ENCODE measurements around the gene CRNKL1. TPM values are rescaled to one million over a fixed set of nuclear protein-coding genes. Genes with fewer than 3 reads are reported as not detected.

The CRNKL1 gene
- total RNA-seq, 2 experiments from 2014 or later = 13.9 to 20.0 TPM

DNA sequence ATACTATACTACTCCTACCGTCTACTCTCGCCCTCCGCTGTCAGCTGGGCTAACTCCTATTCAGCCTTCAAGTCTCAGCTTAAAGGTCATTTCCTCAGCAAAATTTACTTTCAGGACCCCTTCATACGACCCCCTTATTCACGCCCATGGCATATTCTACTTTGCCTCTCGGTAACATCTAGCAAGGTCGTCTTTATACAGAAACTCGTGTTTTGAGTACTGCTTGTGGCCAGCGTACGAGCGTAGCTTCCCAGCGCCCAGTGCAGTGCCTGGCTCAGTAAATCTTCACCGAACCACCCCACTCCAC, 546 bp downstream of the CRNKL1 start:
- POLR2A ChIA-PET = interaction anchor here (0.8 to 3.4 kb wide), 6 partner anchors 9 to 1545 kb away, joined by 3 to 23 read pairs (median 6); partner anchors contain the start of gene NAA20
- Histone ChIP-seq H3K4me2 (ENCODE audit: low read length) (peak overlapping the region; percentile 69), H3K27ac (ENCODE audit: low read depth, low read length, poor library complexity, severe bottlenecking) (peak overlapping the region; percentile 60), H3K9me2 (ENCODE audit: insufficient read depth, low read length) (no peaks in the 10 kb centered on the region), H2AFZ (ENCODE audit: low read length) (peak overlapping the region; percentile 99), H3K4me3 (ENCODE audit: low read depth, low read length, poor library complexity, severe bottlenecking) (peak overlapping the region; percentile 98), H3K9me3 (ENCODE audit: low read length) (no peaks in the 10 kb centered on the region), H3K36me3 (ENCODE audit: insufficient read depth, low read length) (peaks cover 36% of the 10 kb centered on the region), H4K20me1 (ENCODE audit: insufficient read depth, low read length) (peaks cover 8% of the 10 kb centered on the region; the same call in 1 of the 2 replicates), H3K4me1 (ENCODE audit: insufficient read depth, low read length, poor library complexity, severe bottlenecking) (peaks cover 13% of the 10 kb centered on the region), H3K79me2 (ENCODE audit: insufficient read depth, low read depth, low read length) (peaks cover 19% of the 10 kb centered on the region)
- intact Hi-C loops (cut with micrococcal nuclease; ENCODE audit: unreplicated experiment) = loop anchor here (1.0 kb wide), 1 partner anchor 34 kb away; the partner anchor contains the start of gene NAA20
- CTCF ChIA-PET (ENCODE audit: unreplicated experiment) = no interaction called here
- TF ChIP-seq, protein P1, sequence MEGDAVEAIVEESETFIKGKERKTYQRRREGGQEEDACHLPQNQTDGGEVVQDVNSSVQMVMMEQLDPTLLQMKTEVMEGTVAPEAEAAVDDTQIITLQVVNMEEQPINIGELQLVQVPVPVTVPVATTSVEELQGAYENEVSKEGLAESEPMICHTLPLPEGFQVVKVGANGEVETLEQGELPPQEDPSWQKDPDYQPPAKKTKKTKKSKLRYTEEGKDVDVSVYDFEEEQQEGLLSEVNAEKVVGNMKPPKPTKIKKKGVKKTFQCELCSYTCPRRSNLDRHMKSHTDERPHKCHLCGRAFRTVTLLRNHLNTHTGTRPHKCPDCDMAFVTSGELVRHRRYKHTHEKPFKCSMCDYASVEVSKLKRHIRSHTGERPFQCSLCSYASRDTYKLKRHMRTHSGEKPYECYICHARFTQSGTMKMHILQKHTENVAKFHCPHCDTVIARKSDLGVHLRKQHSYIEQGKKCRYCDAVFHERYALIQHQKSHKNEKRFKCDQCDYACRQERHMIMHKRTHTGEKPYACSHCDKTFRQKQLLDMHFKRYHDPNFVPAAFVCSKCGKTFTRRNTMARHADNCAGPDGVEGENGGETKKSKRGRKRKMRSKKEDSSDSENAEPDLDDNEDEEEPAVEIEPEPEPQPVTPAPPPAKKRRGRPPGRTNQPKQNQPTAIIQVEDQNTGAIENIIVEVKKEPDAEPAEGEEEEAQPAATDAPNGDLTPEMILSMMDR (conservative IDR thresholded peaks at IDR 0.05; ENCODE audit: low read length) = no peak
- no peak for TF ChIP-seq EZH2phosphoT487 (IDR thresholded peaks at IDR 0.05; ENCODE audit: borderline replicate concordance, low read depth, low read length)
- no peak for DNase-seq (ENCODE audit: low spot score)
- BruUV-seq (replicated peaks) = no TSS peak

DNA sequence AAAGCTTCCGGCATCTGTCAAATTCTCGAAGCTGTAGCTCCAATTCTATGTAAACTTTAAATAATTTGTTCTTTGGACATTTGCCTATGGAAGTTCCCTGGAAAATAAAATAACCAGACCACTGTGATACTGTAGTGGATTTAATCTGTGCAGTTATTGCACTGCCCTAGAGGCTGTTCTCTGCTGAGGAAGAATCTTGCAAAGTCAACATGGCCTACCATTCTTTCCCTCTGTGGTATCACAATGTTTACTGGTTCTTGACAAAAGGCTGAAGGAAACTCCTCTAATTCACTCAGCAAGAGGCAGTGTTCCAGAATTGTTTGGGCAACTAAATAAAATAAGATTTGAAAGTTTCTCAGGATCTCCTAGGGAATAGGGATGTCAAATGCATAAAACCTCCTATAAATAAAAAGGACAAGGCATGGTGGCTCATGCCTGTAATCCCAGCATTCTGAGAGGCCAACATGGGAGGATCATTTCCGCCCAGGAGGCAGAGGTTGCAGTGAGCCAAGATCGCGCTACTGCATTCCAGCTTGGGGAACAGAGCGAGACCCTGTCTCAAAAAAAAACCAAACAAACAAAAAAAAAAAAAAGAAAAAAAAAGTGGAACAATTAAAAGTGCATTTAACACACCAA, 12.4 kb downstream of the CRNKL1 start:
- no peak overlapping the region for H3K4me3 ChIP-seq (ENCODE audit: low read depth, low read length, poor library complexity, severe bottlenecking)
- no peak for TF ChIP-seq EZH2phosphoT487 (IDR thresholded peaks at IDR 0.05; ENCODE audit: borderline replicate concordance, low read depth, low read length)
- TF ChIP-seq, protein P1 (conservative IDR thresholded peaks at IDR 0.05; ENCODE audit: low read length) = no peak
- no peak overlapping the region for H2AFZ ChIP-seq (ENCODE audit: low read length)
- DNase-seq (ENCODE audit: low spot score) = no peak
- ChIA-PET POLR2A (interaction anchor here (1.2 to 1.5 kb wide), 2 partner anchors 11 to 13 kb away, joined by 3 to 6 read pairs; partner anchors contain the start of genes CFAP61 and CRNKL1), CTCF (ENCODE audit: unreplicated experiment) (no interaction called here)
- H4K20me1 ChIP-seq (ENCODE audit: insufficient read depth, low read length) = no peaks in the 10 kb centered on the region
- H3K9me2 ChIP-seq (ENCODE audit: insufficient read depth, low read length) = no peaks in the 10 kb centered on the region
- no peaks in the 10 kb centered on the region for H3K79me2 ChIP-seq (ENCODE audit: insufficient read depth, low read depth, low read length)
- peaks cover 99% of the 10 kb centered on the region for H3K36me3 ChIP-seq (ENCODE audit: insufficient read depth, low read length)
- no peaks in the 10 kb centered on the region for H3K4me1 ChIP-seq (ENCODE audit: insufficient read depth, low read length, poor library complexity, severe bottlenecking)
- no peaks in the 10 kb centered on the region for H3K9me3 ChIP-seq (ENCODE audit: low read length)
- H3K27ac ChIP-seq (ENCODE audit: low read depth, low read length, poor library complexity, severe bottlenecking) = no peak overlapping the region
- BruUV-seq (replicated peaks) = no TSS peak
- no peak overlapping the region for H3K4me2 ChIP-seq (ENCODE audit: low read length)
- intact Hi-C loops (cut with micrococcal nuclease; ENCODE audit: unreplicated experiment) = no loop called here

DNA sequence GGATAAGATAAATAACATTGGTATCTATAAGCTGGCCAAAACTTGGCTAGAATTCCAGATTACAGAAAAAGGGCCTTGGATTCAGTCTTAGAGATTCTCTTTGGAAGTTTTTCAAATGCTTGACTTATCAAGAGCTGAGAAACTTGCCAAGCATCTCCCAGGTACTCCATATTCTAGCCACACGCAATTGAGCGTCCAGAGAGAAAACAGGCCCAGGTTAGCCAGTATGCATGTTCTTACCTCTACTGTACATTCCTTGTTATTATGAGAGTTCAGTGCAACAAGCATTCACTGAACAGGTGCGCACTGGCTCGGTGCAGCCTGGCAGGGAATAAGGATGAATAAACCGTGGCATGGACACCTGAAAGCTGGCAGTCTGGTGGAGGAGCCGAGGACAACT, 13.7 kb downstream of the CRNKL1 start:
- TF ChIP-seq, protein P1 (conservative IDR thresholded peaks at IDR 0.05; ENCODE audit: low read length) = no peak
- DNase-seq (ENCODE audit: low spot score) = no peak
- no peak overlapping the region for H3K4me2 ChIP-seq (ENCODE audit: low read length)
- no peak overlapping the region for H3K27ac ChIP-seq (ENCODE audit: low read depth, low read length, poor library complexity, severe bottlenecking)
- H3K4me3 ChIP-seq (ENCODE audit: low read depth, low read length, poor library complexity, severe bottlenecking) = no peak overlapping the region
- no peaks in the 10 kb centered on the region for H3K79me2 ChIP-seq (ENCODE audit: insufficient read depth, low read depth, low read length)
- no peaks in the 10 kb centered on the region for H4K20me1 ChIP-seq (ENCODE audit: insufficient read depth, low read length)
- peaks cover 99% of the 10 kb centered on the region for H3K36me3 ChIP-seq (ENCODE audit: insufficient read depth, low read length)
- POLR2A ChIA-PET = no interaction called here
- CTCF ChIA-PET (ENCODE audit: unreplicated experiment) = no interaction called here
- no peak overlapping the region for H2AFZ ChIP-seq (ENCODE audit: low read length)
- H3K9me2 ChIP-seq (ENCODE audit: insufficient read depth, low read length) = no peaks in the 10 kb centered on the region
- BruUV-seq (replicated peaks) = no TSS peak
- intact Hi-C loops (cut with micrococcal nuclease; ENCODE audit: unreplicated experiment) = no loop called here
- H3K4me1 ChIP-seq (ENCODE audit: insufficient read depth, low read length, poor library complexity, severe bottlenecking) = no peaks in the 10 kb centered on the region
- H3K9me3 ChIP-seq (ENCODE audit: low read length) = no peaks in the 10 kb centered on the region
